ENCODE measurements around the gene SLC36A4. TPM values are rescaled to one million over a fixed set of nuclear protein-coding genes. Genes with fewer than 3 reads are reported as not detected.

Gene SLC36A4
- polyA plus RNA-seq, 1 donor (not counting 4 experiments of a cell fraction or from before 2014, with no cell fraction given), result 8.1 TPM

DNA sequence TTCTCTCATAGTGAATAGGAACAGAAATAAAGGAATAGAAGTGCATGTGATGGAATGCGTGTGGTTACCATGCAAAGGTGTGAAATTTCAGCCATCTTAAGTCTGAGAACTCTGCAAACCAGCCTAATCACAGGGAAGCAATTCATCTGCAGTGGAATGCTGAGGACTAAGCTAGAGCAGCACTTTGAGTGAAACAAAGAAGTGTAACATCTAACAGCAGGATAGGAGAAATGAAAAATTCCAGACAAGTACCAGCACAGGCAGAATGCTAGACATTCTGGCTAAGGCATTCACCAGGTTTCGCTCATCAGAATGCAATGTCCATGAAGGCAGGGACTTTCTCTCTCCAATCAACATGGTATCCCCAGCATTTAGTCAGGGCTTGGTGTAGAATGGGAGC is 41.2 kb upstream of the SLC36A4 start:
- DNase-seq (ENCODE audit: low read depth, low spot score) (no peak), FAIRE-seq (no peak)
- Histone ChIP-seq H3K27me3 (ENCODE audit: control insufficient read depth, extremely low read depth, insufficient read depth, low read length) (no peaks in the 10 kb centered on the region), H3K9me1 (ENCODE audit: control insufficient read depth, extremely low read depth, insufficient read depth, low read length) (no peaks in the 10 kb centered on the region), H3K4me3 (ENCODE audit: control insufficient read depth in 2 of 3, extremely low read depth in 1 of 3, insufficient read depth in 2 of 3, low read depth in 1 of 3, low read length in 3 of 3) (no peak overlapping the region), H3K9me3 (ENCODE audit: control insufficient read depth, low read depth, low read length) (no peaks in the 10 kb centered on the region), H3K4me2 (ENCODE audit: control insufficient read depth, extremely low read depth, insufficient read depth, low read depth, low read length) (no peak overlapping the region), H2AFZ (ENCODE audit: control insufficient read depth, low read length) (no peak overlapping the region), H3K4me1 (ENCODE audit: control insufficient read depth, extremely low read depth, insufficient read depth, low read length) (no peaks in the 10 kb centered on the region), H3K79me2 (ENCODE audit: control insufficient read depth, insufficient read depth, low read length) (no peaks in the 10 kb centered on the region), H4K20me1 (ENCODE audit: control insufficient read depth, extremely low read depth, insufficient read depth, low read length) (no peaks in the 10 kb centered on the region), H3K9ac (ENCODE audit: control insufficient read depth, extremely low read depth, insufficient read depth, low read length) (no peak overlapping the region), H3K27ac (ENCODE audit: control insufficient read depth, insufficient read depth, low read length) (no peak overlapping the region), H3K36me3 (ENCODE audit: control insufficient read depth in 2 of 2, extremely low read depth in 1 of 2, insufficient read depth in 2 of 2, low read length in 2 of 2) (no peaks in the 10 kb centered on the region)
- TF ChIP-seq EZH2 (IDR thresholded peaks at IDR 0.05; ENCODE audit: low read length), result no peak
- TF ChIP-seq, protein P1, sequence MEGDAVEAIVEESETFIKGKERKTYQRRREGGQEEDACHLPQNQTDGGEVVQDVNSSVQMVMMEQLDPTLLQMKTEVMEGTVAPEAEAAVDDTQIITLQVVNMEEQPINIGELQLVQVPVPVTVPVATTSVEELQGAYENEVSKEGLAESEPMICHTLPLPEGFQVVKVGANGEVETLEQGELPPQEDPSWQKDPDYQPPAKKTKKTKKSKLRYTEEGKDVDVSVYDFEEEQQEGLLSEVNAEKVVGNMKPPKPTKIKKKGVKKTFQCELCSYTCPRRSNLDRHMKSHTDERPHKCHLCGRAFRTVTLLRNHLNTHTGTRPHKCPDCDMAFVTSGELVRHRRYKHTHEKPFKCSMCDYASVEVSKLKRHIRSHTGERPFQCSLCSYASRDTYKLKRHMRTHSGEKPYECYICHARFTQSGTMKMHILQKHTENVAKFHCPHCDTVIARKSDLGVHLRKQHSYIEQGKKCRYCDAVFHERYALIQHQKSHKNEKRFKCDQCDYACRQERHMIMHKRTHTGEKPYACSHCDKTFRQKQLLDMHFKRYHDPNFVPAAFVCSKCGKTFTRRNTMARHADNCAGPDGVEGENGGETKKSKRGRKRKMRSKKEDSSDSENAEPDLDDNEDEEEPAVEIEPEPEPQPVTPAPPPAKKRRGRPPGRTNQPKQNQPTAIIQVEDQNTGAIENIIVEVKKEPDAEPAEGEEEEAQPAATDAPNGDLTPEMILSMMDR (optimal IDR thresholded peaks at IDR 0.05 in 1 of 3, IDR thresholded peaks at IDR 0.05 in 1 of 3, conservative IDR thresholded peaks at IDR 0.05 in 1 of 3; ENCODE audit: extremely low read depth in 1 of 3, insufficient read depth in 2 of 3, low read length in 3 of 3), result no peak
- dilution Hi-C loops (cut with MboI; ENCODE audit: extremely low pct_ligation_motif_present, low sequenced_read_pairs), result no loop called here

DNA sequence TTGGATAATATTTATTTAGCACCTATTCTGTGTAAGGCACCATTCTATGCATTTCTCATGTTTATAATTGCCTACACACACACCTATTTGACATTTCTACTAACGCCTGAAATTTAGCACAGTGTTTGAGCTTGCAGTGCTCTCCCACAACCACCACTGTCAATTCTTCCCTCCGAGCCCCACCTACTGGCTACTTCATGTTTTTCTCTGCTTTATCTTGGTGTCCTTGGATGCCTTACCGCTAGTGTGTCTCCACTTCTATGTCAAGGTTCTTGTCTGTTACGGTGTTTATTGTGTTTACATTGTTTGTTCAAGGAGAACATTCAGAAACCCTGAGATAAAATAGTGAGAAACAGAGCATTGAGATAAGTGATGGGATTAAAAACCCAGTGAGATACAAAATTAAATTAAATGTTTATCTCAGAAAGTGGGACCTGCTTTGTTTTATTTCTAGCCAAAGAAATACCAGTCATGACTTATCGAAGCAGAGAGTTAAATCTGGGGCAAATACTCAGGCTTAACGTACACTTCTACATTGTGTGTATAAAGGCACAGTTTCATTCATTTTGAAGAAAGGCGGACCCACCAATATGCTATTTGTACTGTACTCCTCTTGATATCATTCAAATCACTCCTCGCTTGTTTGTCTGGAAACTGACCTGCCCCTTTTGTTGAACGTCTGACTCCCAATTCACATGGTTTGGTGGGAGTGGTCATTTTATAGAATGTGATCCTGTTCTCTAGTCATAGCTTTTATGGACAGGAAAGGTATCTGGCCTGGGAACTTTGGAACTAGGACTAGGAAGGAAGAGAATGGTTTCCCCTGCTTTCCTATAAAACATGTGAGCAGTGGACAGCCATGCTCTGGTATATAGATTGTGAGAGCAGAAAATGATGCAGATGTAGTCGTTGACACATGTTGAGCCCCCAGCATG is 39.2 kb upstream of the SLC36A4 start:
- H3K9me3 ChIP-seq (ENCODE audit: control insufficient read depth, low read depth, low read length), result no peaks in the 10 kb centered on the region

More for the DNA sequence above, 39.2 kb upstream of the SLC36A4 start:
- no peaks in the 10 kb centered on the region for H4K20me1 ChIP-seq (ENCODE audit: control insufficient read depth, extremely low read depth, insufficient read depth, low read length)
- H3K79me2 ChIP-seq (ENCODE audit: control insufficient read depth, insufficient read depth, low read length), result no peaks in the 10 kb centered on the region
- H3K27ac ChIP-seq (ENCODE audit: control insufficient read depth, insufficient read depth, low read length), result no peak overlapping the region
- H3K27me3 ChIP-seq (ENCODE audit: control insufficient read depth, extremely low read depth, insufficient read depth, low read length), result no peaks in the 10 kb centered on the region
- H3K4me1 ChIP-seq (ENCODE audit: control insufficient read depth, extremely low read depth, insufficient read depth, low read length), result no peaks in the 10 kb centered on the region
- no peaks in the 10 kb centered on the region for H3K36me3 ChIP-seq (ENCODE audit: control insufficient read depth in 2 of 2, extremely low read depth in 1 of 2, insufficient read depth in 2 of 2, low read length in 2 of 2)
- no peak overlapping the region for H3K9ac ChIP-seq (ENCODE audit: control insufficient read depth, extremely low read depth, insufficient read depth, low read length)
- no peak overlapping the region for H3K4me2 ChIP-seq (ENCODE audit: control insufficient read depth, extremely low read depth, insufficient read depth, low read depth, low read length)
- FAIRE-seq, result no peak
- DNase-seq (ENCODE audit: low read depth, low spot score), result no peak
- TF ChIP-seq, protein P1 (optimal IDR thresholded peaks at IDR 0.05 in 1 of 3, IDR thresholded peaks at IDR 0.05 in 1 of 3, conservative IDR thresholded peaks at IDR 0.05 in 1 of 3; ENCODE audit: extremely low read depth in 1 of 3, insufficient read depth in 2 of 3, low read length in 3 of 3), result peak; percentile 54 to 61 (median 59)
- no peak for TF ChIP-seq EZH2 (IDR thresholded peaks at IDR 0.05; ENCODE audit: low read length)
- dilution Hi-C loops (cut with MboI; ENCODE audit: extremely low pct_ligation_motif_present, low sequenced_read_pairs), result no loop called here
- H3K4me3 ChIP-seq (ENCODE audit: control insufficient read depth in 2 of 3, extremely low read depth in 1 of 3, insufficient read depth in 2 of 3, low read depth in 1 of 3, low read length in 3 of 3), result no peak overlapping the region
- no peaks in the 10 kb centered on the region for H3K9me1 ChIP-seq (ENCODE audit: control insufficient read depth, extremely low read depth, insufficient read depth, low read length)
- no peak overlapping the region for H2AFZ ChIP-seq (ENCODE audit: control insufficient read depth, low read length)

Data from keratinocyte (primary cell).